Measurements from ENCODE around the gene LRATD1.

DNA sequence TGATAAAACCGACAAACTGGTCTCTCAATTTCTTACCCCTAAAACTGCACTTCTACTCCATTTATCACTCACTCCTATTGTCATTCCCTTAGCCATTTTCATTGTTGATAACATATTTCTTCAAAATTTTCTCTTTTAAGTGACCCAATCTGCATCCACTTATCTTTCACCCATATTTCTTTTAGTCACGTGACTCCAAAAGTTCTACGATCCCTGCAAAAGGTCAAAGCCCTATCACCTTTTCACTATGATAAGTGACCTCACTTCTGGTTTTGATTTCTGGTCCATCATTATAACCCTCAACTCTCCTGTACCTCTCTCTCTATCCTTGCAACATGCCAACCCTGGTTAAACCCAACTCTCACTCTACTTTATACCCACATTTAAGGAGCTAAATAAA lies 49.1 kb downstream of the LRATD1 start:
- no peak for TF ChIP-seq POLR2A (IDR thresholded peaks at IDR 0.05)
- TF ChIP-seq, protein P1, sequence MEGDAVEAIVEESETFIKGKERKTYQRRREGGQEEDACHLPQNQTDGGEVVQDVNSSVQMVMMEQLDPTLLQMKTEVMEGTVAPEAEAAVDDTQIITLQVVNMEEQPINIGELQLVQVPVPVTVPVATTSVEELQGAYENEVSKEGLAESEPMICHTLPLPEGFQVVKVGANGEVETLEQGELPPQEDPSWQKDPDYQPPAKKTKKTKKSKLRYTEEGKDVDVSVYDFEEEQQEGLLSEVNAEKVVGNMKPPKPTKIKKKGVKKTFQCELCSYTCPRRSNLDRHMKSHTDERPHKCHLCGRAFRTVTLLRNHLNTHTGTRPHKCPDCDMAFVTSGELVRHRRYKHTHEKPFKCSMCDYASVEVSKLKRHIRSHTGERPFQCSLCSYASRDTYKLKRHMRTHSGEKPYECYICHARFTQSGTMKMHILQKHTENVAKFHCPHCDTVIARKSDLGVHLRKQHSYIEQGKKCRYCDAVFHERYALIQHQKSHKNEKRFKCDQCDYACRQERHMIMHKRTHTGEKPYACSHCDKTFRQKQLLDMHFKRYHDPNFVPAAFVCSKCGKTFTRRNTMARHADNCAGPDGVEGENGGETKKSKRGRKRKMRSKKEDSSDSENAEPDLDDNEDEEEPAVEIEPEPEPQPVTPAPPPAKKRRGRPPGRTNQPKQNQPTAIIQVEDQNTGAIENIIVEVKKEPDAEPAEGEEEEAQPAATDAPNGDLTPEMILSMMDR (IDR thresholded peaks at IDR 0.05) = no peak

Data from body of pancreas (tissue), 4 donors.